GM19099 (cell line): Measurements from ENCODE around the gene NLGN2.
A peak's percentile ranks its signal among the peaks of the same experiment; 100 is the strongest.

ENCODE experiments used
- POLR2A ChIP-seq: IDR thresholded peaks from 3 replicates; pipeline ENCODE4 v1.6.1; 2011; ENCODE audit warnings: low read depth; ENCODE audit not compliant: insufficient read length; ENCODE audit errors: extremely low read depth

The NLGN2 gene

DNA sequence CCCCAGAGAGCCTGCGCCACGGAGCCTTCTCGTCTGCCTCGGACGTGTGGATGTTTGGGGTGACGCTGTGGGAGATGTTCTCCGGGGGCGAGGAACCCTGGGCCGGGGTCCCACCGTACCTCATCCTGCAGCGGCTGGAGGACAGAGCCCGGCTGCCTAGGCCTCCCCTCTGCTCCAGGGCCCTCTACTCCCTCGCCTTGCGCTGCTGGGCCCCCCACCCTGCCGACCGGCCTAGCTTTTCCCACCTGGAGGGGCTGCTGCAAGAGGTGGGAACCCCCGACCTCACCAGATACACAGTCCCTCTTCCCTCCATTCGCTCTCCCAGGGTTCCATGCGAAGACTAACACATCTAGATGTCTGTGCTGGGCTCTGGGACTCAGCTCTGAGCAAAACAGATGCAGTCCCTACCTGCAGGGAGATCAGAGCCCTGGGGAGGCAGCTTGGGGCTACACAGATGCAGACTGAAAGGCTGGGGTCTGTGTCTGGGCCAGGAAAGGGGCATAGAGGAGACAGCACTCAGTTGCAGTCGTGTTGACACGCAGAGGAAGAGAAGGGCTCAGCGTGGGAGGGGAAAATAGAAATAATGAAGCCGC is 23.1 kb upstream of the NLGN2 start:
- no peak for TF ChIP-seq POLR2A

DNA sequence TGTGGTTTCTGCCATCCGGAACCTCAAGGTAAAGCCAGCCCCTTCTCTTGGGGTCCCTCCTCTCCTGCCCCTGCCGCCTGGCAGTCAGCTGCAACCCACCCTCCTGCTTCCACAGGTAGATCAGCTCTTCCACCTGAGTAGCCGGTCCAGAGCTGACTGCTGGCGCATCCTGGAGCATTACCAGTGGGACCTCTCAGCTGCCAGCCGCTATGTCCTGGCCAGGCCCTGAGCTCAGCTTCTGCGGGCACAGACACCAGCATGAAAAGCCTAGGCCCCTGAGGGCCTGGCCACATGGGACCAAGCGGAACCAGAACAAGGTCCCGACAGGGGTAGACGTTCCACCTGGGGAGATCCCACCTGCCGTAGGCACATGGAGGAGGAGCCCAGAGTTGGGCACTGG is 18.8 kb upstream of the NLGN2 start:
- no peak for TF ChIP-seq POLR2A

DNA sequence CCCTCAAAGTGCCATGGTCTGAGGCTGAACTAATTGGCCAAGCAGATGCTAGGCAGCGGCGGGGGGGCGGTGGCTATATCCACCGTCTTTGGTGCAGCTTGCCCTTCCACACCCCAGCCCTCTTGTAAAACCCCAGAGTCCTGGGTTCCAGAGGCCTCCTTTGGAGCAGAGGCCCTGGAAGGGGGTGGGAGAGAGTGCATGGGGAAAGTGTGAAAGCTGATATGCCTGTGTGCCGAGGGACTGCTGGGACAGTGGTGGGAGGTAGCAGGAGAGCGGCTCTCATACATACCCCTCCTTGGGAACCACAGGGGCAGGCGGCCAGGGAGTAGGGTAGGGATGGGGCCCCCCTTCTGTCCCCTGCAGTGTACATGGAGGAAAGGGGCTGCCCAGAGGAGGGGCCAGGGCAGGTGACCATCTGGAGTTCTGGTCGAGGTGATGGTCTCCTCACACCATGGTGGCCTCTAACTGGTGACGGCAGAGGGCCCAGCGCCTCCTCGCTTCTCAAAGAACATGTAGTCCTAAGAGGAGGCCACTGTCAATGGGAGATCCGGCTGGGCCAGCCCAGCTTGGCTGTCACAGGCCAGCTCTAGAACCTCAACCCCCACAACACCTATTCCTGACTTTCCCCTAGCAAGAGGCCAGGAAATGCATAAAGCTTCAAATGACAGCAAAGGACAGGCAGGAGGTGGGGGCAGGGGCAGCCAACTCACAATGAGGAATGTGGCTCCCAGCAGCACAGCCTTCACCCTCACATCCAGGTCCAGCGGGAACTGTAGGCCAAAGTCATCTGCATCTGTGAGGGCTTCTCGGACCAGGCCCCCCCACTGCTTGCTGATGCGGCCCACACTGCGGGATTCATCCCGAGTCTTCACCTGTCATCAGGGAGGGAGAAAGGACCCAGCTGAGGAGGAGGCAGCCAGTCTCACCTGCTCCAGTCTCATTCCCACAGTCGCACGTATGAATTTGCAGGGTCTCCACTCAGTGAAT is 17.4 kb upstream of the NLGN2 start:
- no peak for TF ChIP-seq POLR2A

DNA sequence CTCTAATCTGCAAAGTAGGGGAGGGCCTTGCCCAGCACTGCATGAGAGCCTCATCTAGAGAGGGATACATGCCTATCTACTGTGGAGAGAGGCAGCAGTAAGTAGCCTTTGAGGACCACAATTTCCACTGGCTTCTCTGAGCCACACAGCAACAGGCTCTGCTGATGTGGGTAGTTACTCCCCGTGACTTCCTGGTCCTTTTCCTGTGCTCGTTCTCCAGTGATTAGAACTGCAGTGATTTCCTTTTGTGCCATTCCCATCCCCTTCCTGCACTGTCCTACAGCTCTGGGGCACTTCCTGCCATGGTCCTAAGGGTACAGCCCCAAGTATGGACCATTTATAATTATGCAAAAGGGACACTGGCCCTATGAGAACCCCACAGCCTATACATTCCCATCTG is 16.3 kb upstream of the NLGN2 start:
- TF ChIP-seq POLR2A, result no peak

DNA sequence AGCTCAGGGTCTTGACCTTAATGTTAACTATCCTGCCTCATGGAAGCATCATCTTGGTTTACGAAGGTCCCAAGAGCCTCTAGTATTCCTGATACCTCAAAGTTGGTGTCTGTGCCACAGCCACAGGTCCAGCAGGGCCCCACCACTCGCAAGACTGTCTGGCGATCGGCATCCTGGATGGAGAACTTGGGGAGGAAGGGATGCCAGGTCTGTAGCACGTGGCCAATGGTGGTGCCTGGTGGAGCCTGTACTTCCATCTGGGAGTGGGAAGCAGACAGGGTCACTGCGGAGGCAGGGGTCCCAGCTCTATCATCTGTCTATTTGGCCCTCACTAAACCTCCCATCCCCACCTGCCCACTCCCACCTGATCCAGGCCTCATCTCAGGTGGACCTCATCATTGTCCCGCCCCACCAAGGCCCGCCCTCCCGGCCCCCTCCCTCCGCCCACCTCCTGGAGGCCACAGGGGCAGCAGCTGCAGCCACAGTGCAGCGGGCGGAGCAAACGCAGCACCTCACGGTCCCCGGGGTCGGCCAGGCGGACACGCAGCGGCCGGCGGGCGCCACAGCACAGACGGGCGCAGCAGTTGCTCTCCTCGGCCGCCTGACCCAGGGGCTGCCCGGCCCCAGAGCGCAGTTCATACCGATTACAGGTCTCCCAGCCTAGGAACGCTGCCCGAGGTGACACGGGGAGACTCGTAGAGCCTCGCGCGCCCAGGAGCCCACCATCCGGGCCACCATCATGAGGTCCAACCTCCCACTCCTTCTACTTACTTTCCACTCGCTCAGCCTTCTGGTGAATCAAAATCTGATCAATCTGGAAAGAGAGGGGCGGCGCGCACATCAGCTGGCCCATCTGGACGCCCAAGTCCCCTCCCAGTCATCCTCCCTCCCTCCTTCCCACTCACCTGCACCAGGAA is 14.7 kb upstream of the NLGN2 start:
- no peak for TF ChIP-seq POLR2A

DNA sequence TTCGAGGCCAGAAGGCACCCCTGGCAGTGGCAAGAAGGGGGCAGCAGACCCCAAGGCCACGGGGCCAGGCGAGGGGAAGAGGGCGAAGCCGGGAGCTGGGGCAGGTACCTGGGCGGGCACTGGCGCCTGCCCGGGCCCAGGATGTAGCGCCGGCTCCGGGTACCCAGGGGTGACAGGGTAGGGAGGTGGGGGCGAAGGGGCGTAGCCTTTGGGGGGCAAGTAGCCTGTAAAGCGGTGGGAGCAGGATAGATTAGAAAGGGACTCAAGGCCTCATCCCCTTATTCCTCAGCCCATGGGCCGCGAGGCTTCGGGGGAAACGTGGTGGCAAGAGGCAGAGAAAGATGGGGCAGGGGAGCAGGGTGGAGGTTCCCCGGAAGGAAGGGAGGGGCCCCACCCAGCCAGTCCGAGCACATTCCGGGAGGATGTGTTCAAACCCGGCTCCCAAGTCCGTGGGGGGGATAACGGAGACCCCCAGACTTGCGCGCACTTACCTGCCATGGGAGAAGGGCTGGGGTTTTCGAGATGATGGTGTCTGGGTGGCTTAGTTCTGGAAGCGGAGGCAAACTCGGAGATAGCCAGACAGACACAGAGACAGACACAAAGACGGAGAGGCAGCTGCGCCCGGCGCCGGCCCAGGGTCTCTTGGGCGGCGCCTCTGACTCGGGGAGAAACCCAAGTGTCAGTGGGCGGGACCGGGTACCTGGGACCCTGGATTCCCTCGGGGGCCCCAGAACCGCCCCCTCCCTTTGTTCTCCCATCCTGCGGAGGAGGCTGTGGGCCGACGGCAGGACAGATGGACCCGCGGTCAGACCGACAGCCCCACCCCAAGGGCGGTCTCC is 13.8 kb upstream of the NLGN2 start:
- peak; percentile 53 for TF ChIP-seq POLR2A

DNA sequence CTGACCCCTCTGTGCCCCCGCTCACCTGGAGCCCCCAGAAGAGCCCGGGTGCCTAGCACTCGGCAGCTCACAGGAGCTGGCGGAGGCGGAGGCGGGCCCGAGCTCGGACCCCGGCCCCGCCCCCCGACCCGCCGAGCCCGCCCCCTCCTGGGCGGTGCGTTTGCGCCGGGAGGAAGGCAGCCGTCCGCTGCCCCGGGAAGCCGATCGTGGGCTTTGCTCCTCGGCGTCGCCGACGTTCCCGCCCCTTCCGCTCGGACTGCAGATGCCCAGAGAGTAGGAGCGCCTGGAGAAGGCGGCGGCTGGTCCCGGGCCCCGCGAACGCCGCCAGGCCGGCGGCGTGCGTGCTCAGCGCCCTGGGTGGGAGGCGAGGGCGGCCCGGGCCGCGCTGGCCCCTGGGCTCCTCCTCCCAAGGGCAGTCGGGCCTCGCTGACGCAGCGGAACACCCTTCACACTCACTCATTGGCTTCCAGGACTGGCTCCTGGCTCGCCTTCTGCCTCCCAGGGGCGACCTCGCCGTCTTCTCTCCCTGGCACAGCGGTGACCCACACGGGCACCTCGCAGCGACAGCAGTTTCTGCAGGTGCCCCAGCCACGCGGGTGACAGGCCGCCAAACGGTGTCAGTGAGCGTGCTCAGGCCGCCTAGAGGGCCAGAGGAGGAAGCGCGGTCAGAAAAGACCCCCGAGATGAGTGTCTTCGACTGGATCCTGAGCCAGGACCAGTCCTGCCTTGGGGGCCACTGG is 13.0 kb upstream of the NLGN2 start, which contains the start of gene PLSCR3:
Gene PLSCR3 (minus strand): TSS at position 74 of the 740 bp plus-strand sequence. CDS start 415 bp downstream, outside the sequence.
- peak; percentile 75 for TF ChIP-seq POLR2A

DNA sequence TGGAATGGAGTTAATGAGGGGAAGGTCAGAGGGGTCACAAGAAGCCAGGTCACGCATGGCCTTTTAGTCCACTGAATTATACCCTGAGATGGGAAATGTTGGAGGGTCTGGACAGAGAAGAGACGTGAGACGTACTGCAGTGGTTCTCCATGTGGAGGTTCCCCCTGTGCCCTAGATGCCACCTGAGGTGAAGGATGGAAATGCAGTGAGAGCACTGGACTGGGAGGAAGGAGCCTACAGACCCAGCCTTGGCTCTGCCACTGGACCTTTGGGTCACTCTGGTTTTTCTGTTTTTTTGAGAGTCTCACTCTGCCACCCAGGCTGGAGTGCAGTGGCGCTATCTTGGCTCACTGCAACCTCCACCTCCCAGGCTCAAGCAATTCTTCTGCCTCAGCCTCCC is 11.5 kb upstream of the NLGN2 start:
- no peak for TF ChIP-seq POLR2A

DNA sequence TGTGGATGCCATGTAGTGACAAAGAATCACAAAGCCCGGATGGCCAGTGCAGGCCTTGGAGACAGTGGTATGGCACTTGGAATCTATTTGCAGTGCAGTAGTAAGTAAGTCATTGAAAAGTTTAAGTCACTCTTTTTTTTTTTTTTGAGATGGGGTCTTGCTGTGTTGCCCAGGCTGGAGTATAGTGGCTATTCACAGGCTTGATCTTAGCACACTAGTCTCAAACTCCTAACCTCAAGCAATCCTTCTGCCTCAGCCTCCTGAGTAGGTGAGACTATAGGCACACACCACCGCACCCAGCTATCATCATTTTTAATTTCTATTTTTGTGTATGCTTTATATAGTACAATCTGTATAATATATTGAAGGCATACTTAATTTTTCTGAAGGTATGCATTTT is 9.0 kb upstream of the NLGN2 start:
- no peak for TF ChIP-seq POLR2A

DNA sequence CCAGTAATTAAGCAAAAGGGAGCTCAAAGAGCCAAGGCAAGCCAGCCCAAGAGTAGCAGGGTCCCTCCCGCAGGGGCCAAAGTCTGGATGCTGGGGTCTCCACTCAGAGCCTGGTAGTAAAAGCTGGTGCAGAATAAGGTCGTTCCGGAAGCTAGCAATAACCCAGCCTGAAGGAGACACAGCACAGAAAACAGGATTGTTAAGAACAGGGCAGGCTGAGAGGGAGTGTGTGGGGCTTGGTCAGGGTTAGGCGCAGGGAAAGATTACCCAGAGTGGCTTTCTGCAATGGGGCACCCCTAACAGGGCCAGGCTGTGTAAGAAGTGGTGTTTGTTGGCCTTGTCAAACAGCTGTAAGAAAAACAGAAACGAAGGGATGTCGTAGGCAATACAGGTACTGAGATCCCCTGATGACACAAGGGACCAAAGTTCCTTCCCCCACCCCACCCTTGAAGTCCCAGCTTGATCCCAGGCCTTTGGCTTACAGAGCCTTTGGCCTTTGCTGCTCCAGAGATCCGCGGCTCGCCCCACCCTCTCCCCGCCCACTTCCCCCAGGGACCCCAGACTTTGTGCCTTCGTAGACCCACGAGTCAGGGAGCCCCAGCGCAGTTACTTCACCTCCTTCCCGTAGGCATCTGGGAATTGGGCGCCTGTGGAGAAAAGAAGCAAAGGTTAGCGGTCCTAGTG is 4.5 kb upstream of the NLGN2 start:
- TF ChIP-seq POLR2A, result no peak

DNA sequence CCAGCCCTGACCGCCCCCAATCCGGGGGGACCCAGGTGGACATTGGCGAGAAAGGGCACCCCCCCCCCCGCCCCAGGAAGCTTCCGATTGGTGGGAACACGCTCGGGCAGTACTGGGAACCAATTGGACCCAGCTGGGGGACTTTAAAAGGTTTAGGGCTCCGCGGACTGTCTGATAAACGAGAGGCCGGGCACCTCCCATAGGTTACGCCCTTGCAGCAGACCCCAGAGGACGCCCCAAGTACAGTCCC is 4.0 kb upstream of the NLGN2 start:
- no peak for TF ChIP-seq POLR2A

DNA sequence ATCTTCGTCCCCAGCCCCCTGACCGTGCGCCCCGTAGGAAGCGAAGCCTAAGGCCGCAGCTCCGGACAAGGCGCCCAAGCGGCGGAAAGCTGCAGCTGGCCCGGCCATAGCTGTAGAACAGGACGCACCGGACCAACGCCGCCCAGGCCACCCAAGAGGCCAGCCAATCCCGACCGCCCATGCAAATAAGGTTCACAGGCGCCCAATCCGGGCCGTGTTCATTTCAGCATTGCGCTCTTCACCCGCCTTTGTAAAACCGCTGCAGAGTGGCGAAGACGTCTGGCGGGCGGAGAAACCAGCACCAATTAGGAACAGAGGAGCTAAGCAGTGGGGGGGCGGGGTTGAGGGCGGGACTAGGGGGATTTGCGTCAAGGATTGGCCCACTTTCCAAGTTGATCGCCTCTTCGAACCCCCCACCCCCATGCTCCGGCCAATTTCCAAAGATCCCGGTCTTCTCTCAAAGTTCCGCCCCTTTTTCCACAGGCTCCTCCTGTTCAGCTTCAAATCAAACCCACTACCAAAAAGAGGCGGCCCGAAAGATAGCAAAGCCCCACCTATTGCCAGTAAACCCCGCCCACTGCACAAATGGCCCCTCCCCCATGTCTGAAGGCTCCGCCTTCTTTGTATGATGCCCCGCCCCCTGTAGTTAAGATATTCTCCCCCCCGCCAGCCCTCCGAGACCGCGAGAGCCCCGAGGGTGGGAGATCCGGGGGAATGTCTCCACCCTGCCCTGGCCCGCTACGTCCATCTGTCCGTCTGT is 3.5 kb upstream of the NLGN2 start, which contains the start of gene TMEM256:
Gene TMEM256 (minus strand): TSS at position 121 of the 760 bp plus-strand sequence. CDS start 13 bp downstream, at position 108.
- peak; percentile 96 for TF ChIP-seq POLR2A

DNA sequence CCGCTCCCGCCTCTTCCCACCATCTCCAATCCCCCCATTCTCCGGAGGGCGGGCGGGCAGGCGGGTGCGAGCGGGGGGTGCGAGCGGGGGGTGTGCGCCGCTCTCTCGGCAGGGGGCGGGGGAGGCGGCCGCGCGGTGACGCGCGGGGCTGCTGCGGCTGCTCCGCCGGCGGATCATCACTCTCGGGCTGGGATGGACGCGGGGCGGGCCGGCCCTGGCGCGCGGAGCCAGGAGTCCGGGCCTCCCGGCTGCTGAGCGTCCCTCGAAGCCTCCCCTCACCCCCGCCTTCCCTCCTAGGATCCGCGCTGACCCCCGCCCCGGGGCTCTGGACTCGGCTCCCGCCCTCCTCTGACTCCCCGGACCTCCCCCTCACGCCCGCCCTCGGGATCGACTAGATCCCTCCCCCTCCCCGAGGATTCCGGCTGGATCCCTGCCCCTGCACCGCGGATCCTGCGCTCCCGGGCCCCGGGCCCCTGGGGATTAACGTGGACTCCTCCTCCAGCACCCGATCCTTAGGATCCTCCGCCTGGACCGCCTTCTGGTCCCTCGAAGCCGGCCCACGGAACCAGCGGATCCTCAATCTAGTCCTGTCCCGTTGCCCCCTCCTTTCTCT is 2.8 kb upstream of the NLGN2 start:
- no peak for TF ChIP-seq POLR2A
